ENCODE data around the gene WBP4. TPM values are rescaled to one million over a fixed set of nuclear protein-coding genes. Genes with fewer than 3 reads are reported as not detected.

WBP4 gene
- total RNA-seq, 1 experiment from 2014 or later, result 7.2 TPM

GRCh38 chr13:41017159-41017558 is 44.1 kb upstream of the WBP4 start:
- no peak overlapping the region for H3T11ph ChIP-seq (ENCODE audit: low read length)
- no peak for TF ChIP-seq CTCF (conservative IDR thresholded peaks at IDR 0.05)
- no peak overlapping the region for H3K27ac ChIP-seq (ENCODE audit: insufficient read length, low read depth, low read length)
- no peak overlapping the region for H2BK12ac ChIP-seq (ENCODE audit: insufficient read length, low read depth, low read length)
- no peaks in the 10 kb centered on the region for H3K27me3 ChIP-seq (ENCODE audit: insufficient read depth, low read length)
- no peaks in the 10 kb centered on the region for H3K79me2 ChIP-seq (ENCODE audit: insufficient read depth, low read length)
- H4K8ac ChIP-seq (replicated peaks; ENCODE audit: insufficient read length, low read depth, low read length), result no peak overlapping the region
- peaks cover 59 to 66% of the 10 kb centered on the region in 2 experiments for H3K4me1 Mint-ChIP-seq
- no peaks in the 10 kb centered on the region for H3K79me1 ChIP-seq (ENCODE audit: insufficient read depth, low read depth, low read length, poor library complexity, severe bottlenecking)
- no peaks in the 10 kb centered on the region for H3K9me3 ChIP-seq (ENCODE audit: control insufficient read depth, low read depth, low read length)
- no peak overlapping the region for H3K18ac ChIP-seq (ENCODE audit: insufficient read length, low read depth, low read length)
- no peak overlapping the region for H2BK20ac ChIP-seq (ENCODE audit: low read depth, low read length, poor library complexity, severe bottlenecking)
- H3K4me2 ChIP-seq (ENCODE audit: insufficient read depth, insufficient read length, low read length), result no peak overlapping the region
- no peak overlapping the region for H2AK5ac ChIP-seq (ENCODE audit: insufficient read length, low read length)
- no peaks in the 10 kb centered on the region for H3K9me3 Mint-ChIP-seq
- no peaks in the 10 kb centered on the region for H3K36me3 Mint-ChIP-seq (ENCODE audit: insufficient read depth in 1 of 3, low read depth in 3 of 3)
- H2BK5ac ChIP-seq (ENCODE audit: insufficient read length, low read length), result no peak overlapping the region
- H3K27me3 Mint-ChIP-seq (ENCODE audit: low read depth), result no peaks in the 10 kb centered on the region
- no peak overlapping the region for H3K23ac ChIP-seq (ENCODE audit: insufficient read length, low read depth, low read length)
- H3K4me1 ChIP-seq (ENCODE audit: insufficient read depth, low read length), result peaks cover 2% of the 10 kb centered on the region; the same call in 1 of the 2 replicates
- H3K27ac Mint-ChIP-seq, result peak overlapping the region in 2 of 3 experiments; percentile 34 to 55; a peak in 2 of 7 replicates
- no peak overlapping the region for H3K14ac ChIP-seq (ENCODE audit: insufficient read depth, low read length)
- no peak overlapping the region for H2BK15ac ChIP-seq (ENCODE audit: low read depth, low read length)
- WGBS (ENCODE audit: extremely low coverage, insufficient read length, low lambda C conversion rate), result no CpG with 5 or more reads among the region's 2 CpGs
- H4K5ac ChIP-seq (ENCODE audit: insufficient read length, low read depth, low read length), result no peak overlapping the region
- H3K23me2 ChIP-seq (ENCODE audit: insufficient read length, low read depth, low read length, poor library complexity, severe bottlenecking), result no peaks in the 10 kb centered on the region
- H2AFZ ChIP-seq (ENCODE audit: low read length), result no peak overlapping the region
- no peak overlapping the region for H3K9ac ChIP-seq (ENCODE audit: extremely low read depth, insufficient read length, low read length)
- H2BK120ac ChIP-seq (ENCODE audit: low read depth, low read length, poor library complexity, severe bottlenecking), result no peak overlapping the region
- no peak overlapping the region for H3K4ac ChIP-seq (ENCODE audit: low read depth, low read length)
- no peaks in the 10 kb centered on the region for H4K20me1 ChIP-seq (ENCODE audit: control insufficient read depth, insufficient read depth, insufficient read length)
- H3K4me3 Mint-ChIP-seq, result no peak overlapping the region
- no peak overlapping the region for H3K56ac ChIP-seq (ENCODE audit: insufficient read length, low read depth, low read length)
- no peak for DNase-seq
- H4K91ac ChIP-seq (ENCODE audit: insufficient read length, low read depth, low read length), result no peak overlapping the region
